Embryonic facial prominence (tissue), 1 donor: ENCODE data around the gene EFCAB6.

Experiments used
- DNase-seq: peaks from one replicate; pipeline ENCODE4 v3.0.0-alpha.2; 2016; ENCODE audit errors: extremely low spot score

EFCAB6 gene

DNA sequence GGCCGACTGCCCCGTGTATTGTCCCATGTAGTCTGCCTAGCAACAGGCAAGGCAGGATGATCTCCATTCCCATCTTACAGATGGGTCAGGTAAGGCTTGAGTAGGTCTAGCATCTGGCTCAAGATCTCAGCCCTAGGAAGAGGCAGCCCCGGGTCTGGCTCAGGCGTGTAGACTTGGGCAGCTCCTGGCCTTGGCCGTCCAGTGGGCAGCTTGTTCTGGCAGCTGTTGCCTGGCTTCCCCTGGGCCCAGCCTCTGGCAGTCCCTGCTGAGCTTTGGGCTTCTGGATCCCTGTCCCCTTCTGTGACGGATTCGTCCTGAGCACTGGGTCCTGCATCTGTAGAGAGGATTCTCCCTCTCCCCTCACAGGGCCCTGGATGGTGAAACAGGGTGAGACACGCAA, 327.9 kb downstream of the EFCAB6 start:
- no peak for DNase-seq

DNA sequence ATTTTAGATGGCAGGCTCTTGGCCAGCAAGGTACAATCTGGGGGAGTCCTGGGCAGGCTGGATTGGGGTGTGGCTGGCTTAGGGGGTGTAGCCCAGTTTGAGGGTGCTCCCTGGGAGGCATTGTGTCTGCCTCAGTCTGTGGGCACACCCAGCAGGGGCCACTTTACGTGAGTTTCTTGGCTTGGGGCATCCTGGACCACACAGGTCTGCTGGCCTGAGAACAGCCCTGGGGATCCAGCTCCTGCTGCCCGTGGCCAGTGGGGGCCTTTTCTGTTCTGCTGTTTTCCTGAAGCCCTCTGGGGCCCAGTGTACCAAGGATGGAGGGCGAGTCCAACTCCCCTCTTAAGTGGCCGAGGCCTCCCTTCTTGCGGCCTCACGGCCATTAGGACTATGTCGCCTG, 328.4 kb downstream of the EFCAB6 start:
- no peak for DNase-seq

DNA sequence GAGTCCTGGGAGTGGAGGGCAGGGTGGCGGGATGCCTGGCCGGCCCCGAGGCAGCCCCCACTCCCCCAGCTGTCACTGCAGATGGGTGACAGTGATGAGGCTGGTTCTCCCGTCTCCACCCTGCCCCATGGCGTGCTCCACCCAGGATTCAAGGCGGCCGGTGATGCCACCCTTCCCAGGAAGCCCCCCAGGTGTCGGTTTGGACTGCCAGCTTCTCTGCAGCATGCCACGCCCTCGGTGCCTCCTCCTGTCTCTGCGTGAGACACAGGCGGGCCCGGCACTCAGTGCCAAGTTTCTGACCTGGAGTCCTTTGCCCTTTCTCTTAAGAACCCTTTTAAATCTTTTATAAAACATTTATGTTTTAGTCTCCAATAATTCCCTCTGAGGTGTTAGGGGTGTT, 328.8 kb downstream of the EFCAB6 start:
- DNase-seq, result no peak

DNA sequence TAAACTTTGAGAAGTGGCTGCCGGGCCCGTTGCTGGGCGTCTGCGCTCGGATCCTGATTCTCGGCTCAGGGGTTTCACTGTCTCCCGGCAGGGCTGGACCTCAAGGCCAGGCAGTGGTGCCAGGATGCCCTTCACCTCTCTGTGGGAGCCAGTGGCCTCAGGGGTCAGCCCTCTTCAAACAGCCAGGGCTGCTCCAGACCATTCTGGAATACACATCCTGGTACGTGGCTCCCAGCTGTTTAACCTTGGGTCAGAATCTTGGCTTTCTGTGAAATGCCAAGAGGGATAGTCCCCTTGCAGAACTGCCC, 329.8 kb downstream of the EFCAB6 start:
- no peak for DNase-seq

DNA sequence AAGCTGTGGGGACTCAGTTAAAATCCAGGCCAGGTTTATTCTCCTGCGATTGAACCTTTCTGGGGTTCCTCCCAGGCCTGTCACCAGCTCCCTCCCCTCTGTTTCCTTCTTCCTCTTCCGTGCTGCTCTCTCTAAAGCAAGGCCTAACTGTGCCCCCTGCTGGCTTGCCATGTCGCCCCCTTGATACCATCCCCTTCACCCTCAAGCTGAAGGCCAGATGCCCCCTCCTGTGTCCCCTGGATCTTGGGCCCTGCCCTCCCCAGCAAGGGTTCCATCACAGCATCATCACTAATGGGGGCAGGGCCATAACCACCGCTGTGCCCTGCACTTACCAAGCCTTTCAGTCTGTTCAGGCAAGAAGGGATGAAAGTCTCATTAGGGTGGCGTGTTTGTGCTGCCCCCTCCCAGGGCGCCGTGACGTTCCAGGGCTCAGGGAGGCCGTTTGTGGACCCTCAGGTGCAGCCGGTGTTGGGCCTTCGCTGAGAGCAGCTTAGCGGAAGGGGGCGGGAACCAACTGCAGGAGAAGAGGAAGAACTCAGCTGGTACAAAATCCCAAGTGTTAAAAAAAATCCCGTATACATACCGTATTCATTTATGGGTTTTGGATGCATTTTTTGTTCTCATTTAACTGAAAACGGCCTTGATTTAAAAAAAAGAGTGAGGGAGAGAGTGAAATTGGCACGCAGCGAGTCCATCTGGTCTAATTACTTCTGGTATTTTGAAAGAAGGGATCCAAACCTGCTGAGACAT, 330.4 kb downstream of the EFCAB6 start:
- DNase-seq, result no peak

DNA sequence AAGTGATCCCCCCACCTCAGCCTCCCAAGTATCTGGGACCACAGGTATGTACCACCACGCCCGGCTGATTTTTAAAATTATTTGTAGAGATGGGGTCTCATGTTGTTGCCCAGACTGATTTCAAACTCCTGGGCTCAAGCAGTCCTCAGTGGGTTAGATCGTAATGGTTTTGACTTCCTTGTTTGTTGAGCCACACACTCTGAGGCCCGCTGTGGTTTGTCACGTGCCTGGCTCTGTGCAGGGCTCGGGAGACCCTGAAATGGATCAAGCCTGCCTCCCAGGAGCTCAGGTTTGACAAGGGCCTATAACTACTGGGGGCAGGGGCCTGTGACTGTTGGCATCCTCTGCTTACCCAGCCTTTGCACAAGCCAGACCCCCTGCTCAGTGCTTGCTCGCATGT, 332.1 kb downstream of the EFCAB6 start:
- DNase-seq, result no peak

DNA sequence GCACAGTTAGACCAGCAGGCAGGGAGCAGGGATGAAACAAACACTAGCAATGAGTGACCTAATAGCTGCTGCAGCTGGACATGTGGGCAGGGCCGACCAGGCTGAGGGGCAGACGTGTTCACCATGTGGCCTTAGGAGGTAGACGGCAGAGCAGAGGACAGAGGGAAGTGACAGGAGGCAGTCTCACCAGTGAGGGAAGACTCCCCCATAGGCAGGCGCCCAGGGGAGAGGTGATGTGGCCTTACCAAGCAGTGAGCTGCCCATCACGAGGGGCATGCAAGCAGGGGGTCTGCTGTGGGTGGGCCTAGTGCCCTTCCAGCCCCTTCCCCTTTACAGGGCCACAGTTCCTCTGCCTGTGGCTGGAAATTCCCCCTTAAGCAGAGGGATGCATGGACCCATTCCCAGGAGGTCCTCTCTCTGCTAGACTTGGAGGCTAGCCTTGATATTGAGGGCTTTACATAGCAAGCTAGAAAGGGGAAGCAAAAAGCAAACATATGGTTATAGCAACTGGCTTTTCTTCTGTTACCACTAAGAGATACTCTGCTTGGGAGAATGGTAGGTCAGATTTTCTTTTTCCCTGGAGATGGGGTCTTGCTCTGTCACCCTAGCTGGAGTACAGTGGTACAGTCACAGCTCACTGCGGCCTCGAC, 332.7 kb downstream of the EFCAB6 start:
- no peak for DNase-seq
